ENCODE measurements around the gene ZNF785. TPM values are rescaled to one million over a fixed set of nuclear protein-coding genes. Genes with fewer than 3 reads are reported as not detected.

Gene ZNF785
- polyA plus RNA-seq, 1 donor (not counting 4 experiments of a cell fraction or from before 2014, with no cell fraction given) = 3.4 TPM

GRCh38 chr16:30628628-30629540 is 43.4 kb upstream of the ZNF785 start:
- Histone ChIP-seq H3K9me1 (ENCODE audit: control insufficient read depth, extremely low read depth, insufficient read depth, low read length) (no peaks in the 10 kb centered on the region), H3K4me1 (ENCODE audit: control insufficient read depth, extremely low read depth, insufficient read depth, low read length) (peaks cover 4% of the 10 kb centered on the region), H3K4me3 (ENCODE audit: control insufficient read depth in 2 of 3, extremely low read depth in 1 of 3, insufficient read depth in 2 of 3, low read depth in 1 of 3, low read length in 3 of 3) (no peak overlapping the region), H3K36me3 (ENCODE audit: control insufficient read depth in 2 of 2, extremely low read depth in 1 of 2, insufficient read depth in 2 of 2, low read length in 2 of 2) (no peaks in the 10 kb centered on the region), H3K79me2 (ENCODE audit: control insufficient read depth, insufficient read depth, low read length) (no peaks in the 10 kb centered on the region), H3K9me3 (ENCODE audit: control insufficient read depth, low read depth, low read length) (no peaks in the 10 kb centered on the region), H3K27ac (ENCODE audit: control insufficient read depth, insufficient read depth, low read length) (no peak overlapping the region), H3K9ac (ENCODE audit: control insufficient read depth, extremely low read depth, insufficient read depth, low read length) (no peak overlapping the region), H3K4me2 (ENCODE audit: control insufficient read depth, extremely low read depth, insufficient read depth, low read depth, low read length) (no peak overlapping the region), H2AFZ (ENCODE audit: control insufficient read depth, low read length) (peak overlapping the region; percentile 61), H4K20me1 (ENCODE audit: control insufficient read depth, extremely low read depth, insufficient read depth, low read length) (no peaks in the 10 kb centered on the region), H3K27me3 (ENCODE audit: control insufficient read depth, extremely low read depth, insufficient read depth, low read length) (no peaks in the 10 kb centered on the region)
- DNase-seq (ENCODE audit: low read depth, low spot score) (no peak), FAIRE-seq (peak; percentile 80)
- dilution Hi-C loops (cut with MboI; ENCODE audit: extremely low pct_ligation_motif_present, low sequenced_read_pairs) = no loop called here
- TF ChIP-seq EZH2 (IDR thresholded peaks at IDR 0.05; ENCODE audit: low read length) (no peak), CTCF (optimal IDR thresholded peaks at IDR 0.05 in 1 of 3, IDR thresholded peaks at IDR 0.05 in 1 of 3, conservative IDR thresholded peaks at IDR 0.05 in 1 of 3; ENCODE audit: extremely low read depth in 1 of 3, insufficient read depth in 2 of 3, low read length in 3 of 3) (peak; percentile 87 to 97 (median 90))

GRCh38 chr16:30626236-30626635 is 40.7 kb upstream of the ZNF785 start:
- H3K4me1 ChIP-seq (ENCODE audit: control insufficient read depth, extremely low read depth, insufficient read depth, low read length) = peaks cover 11% of the 10 kb centered on the region
- H3K27me3 ChIP-seq (ENCODE audit: control insufficient read depth, extremely low read depth, insufficient read depth, low read length) = no peaks in the 10 kb centered on the region
- H3K4me2 ChIP-seq (ENCODE audit: control insufficient read depth, extremely low read depth, insufficient read depth, low read depth, low read length) = no peak overlapping the region
- peaks cover 5% of the 10 kb centered on the region for H3K9me3 ChIP-seq (ENCODE audit: control insufficient read depth, low read depth, low read length)
- H3K27ac ChIP-seq (ENCODE audit: control insufficient read depth, insufficient read depth, low read length) = no peak overlapping the region
- H2AFZ ChIP-seq (ENCODE audit: control insufficient read depth, low read length) = no peak overlapping the region
- no peaks in the 10 kb centered on the region for H3K79me2 ChIP-seq (ENCODE audit: control insufficient read depth, insufficient read depth, low read length)
- H3K9ac ChIP-seq (ENCODE audit: control insufficient read depth, extremely low read depth, insufficient read depth, low read length) = no peak overlapping the region
- no peaks in the 10 kb centered on the region for H4K20me1 ChIP-seq (ENCODE audit: control insufficient read depth, extremely low read depth, insufficient read depth, low read length)
- TF ChIP-seq CTCF (optimal IDR thresholded peaks at IDR 0.05 in 1 of 3, IDR thresholded peaks at IDR 0.05 in 1 of 3, conservative IDR thresholded peaks at IDR 0.05 in 1 of 3; ENCODE audit: extremely low read depth in 1 of 3, insufficient read depth in 2 of 3, low read length in 3 of 3) (no peak), EZH2 (IDR thresholded peaks at IDR 0.05; ENCODE audit: low read length) (no peak)
- FAIRE-seq (no peak), DNase-seq (ENCODE audit: low read depth, low spot score) (no peak)
- H3K36me3 ChIP-seq (ENCODE audit: control insufficient read depth in 2 of 2, extremely low read depth in 1 of 2, insufficient read depth in 2 of 2, low read length in 2 of 2) = no peaks in the 10 kb centered on the region
- dilution Hi-C loops (cut with MboI; ENCODE audit: extremely low pct_ligation_motif_present, low sequenced_read_pairs) = no loop called here
- H3K9me1 ChIP-seq (ENCODE audit: control insufficient read depth, extremely low read depth, insufficient read depth, low read length) = no peaks in the 10 kb centered on the region
- H3K4me3 ChIP-seq (ENCODE audit: control insufficient read depth in 2 of 3, extremely low read depth in 1 of 3, insufficient read depth in 2 of 3, low read depth in 1 of 3, low read length in 3 of 3) = no peak overlapping the region
